IMR-90 (cell line): ENCODE measurements around the gene CFAP157. TPM values are rescaled to one million over a fixed set of nuclear protein-coding genes. Genes with fewer than 3 reads are reported as not detected.

Source experiments
- ATAC-seq: fragments of 200-7000 bp; cut with Tn5 transposase; 2 replicates; pipeline ENCODE4 v1.9.1; 2020; ENCODE audit warnings: low read depth, mild to moderate bottlenecking, moderate library complexity
- BruUV-seq: library from RNA; stranded (reverse); fragments of 400-500 nt; replicated peaks from 2 replicates; lab custom pipeline; 2021; lab: Mats Ljungman, UMichigan
- CTCF ChIA-PET: fragments of 300-600 bp; formaldehyde crosslinking; extraction: SDS; loops from one replicate; lab custom pipeline; 2021; ENCODE audit warnings: antibody characterized with exemption; lab: Yijun Ruan, JAX
- POLR2A ChIA-PET: fragments of 300-600 bp; sonication (Branson Sonifier 250); formaldehyde crosslinking; loops from one replicate; lab custom pipeline; 2022; ENCODE audit warnings: antibody characterized with exemption; ENCODE audit not compliant: unreplicated experiment; lab: Charles Lee
- DNase-seq: peaks from one replicate; pipeline ENCODE4 v3.0.0; 2013
- H2AFZ ChIP-seq: replicated peaks from 2 replicates; pipeline ENCODE3; 2013; ENCODE audit warnings: low read length, mild to moderate bottlenecking; ENCODE audit not compliant: poor library complexity
- H2AK5ac ChIP-seq: 2 replicates; pipeline ENCODE4 v1.6.1; 2013; ENCODE audit warnings: low read depth, low read length, inconsistent platforms
- H2AK9ac ChIP-seq: replicated peaks from 2 replicates; pipeline ENCODE3; 2013; ENCODE audit warnings: mild to moderate bottlenecking, low read depth, low read length, moderate library complexity; ENCODE audit not compliant: poor library complexity
- H2BK120ac ChIP-seq: 2 replicates; pipeline ENCODE4 v1.6.1; 2013; ENCODE audit warnings: low read depth, low read length, inconsistent platforms
- H2BK15ac ChIP-seq: 3 replicates; pipeline ENCODE4 v1.6.1; 2013; ENCODE audit warnings: low read depth, low read length, inconsistent platforms
- H2BK20ac ChIP-seq: 2 replicates; pipeline ENCODE4 v1.6.1; 2013; ENCODE audit warnings: low read depth, mild to moderate bottlenecking, inconsistent platforms, low read length, moderate library complexity
- H2BK5ac ChIP-seq: 2 replicates; pipeline ENCODE4 v1.6.1; 2013; ENCODE audit warnings: mild to moderate bottlenecking, low read depth, low read length, inconsistent platforms; ENCODE audit not compliant: poor library complexity, severe bottlenecking
- H3K14ac ChIP-seq: replicated peaks from 2 replicates; pipeline ENCODE4 v1.6.1; 2013; ENCODE audit warnings: low read depth, low read length, inconsistent platforms
- H3K18ac ChIP-seq: 2 replicates; pipeline ENCODE4 v1.6.1; 2013; ENCODE audit warnings: low read depth, low read length, control low read depth
- H3K23ac ChIP-seq: 2 replicates; pipeline ENCODE4 v1.6.1; 2013; ENCODE audit warnings: low read depth, low read length, inconsistent platforms
- H3K27ac ChIP-seq: 2 replicates; pipeline ENCODE4 v1.5.1; 2013; ENCODE audit warnings: mild to moderate bottlenecking, control low read depth, low read length; ENCODE audit not compliant: insufficient read depth
- H3K27me3 ChIP-seq: 2 replicates; pipeline ENCODE4 v1.6.1; 2013; ENCODE audit warnings: low read length; ENCODE audit not compliant: control insufficient read depth, insufficient read depth
- H3K36me3 ChIP-seq: 2 replicates; pipeline ENCODE4 v1.6.1; 2013; ENCODE audit warnings: low read length, mixed read lengths; ENCODE audit not compliant: control insufficient read depth, insufficient read depth
- H3K4ac ChIP-seq: 2 replicates; pipeline ENCODE4 v1.6.1; 2013; ENCODE audit warnings: low read depth, low read length, inconsistent platforms
- H3K4me1 ChIP-seq: 2 replicates; pipeline ENCODE4 v1.6.1; 2013; ENCODE audit warnings: low read length, mixed read lengths; ENCODE audit not compliant: control insufficient read depth, insufficient read depth
- H3K4me2 ChIP-seq: 2 replicates; pipeline ENCODE4 v1.6.1; 2013; ENCODE audit warnings: low read depth, mild to moderate bottlenecking, control low read depth, low read length, moderate library complexity
- H3K4me3 ChIP-seq: 2 replicates; pipeline ENCODE4 v1.5.1; 2013; ENCODE audit warnings: low read depth, mild to moderate bottlenecking, control low read depth, low read length, moderate library complexity; ENCODE audit not compliant: insufficient read depth
- H3K56ac ChIP-seq: 2 replicates; pipeline ENCODE4 v1.6.1; 2013; ENCODE audit warnings: low read length, inconsistent platforms; ENCODE audit not compliant: insufficient read depth; ENCODE audit errors: extremely low read depth
- H3K79me1 ChIP-seq, 2 experiments: 2 replicates each; pipeline ENCODE4 v1.6.1; 2013; ENCODE audit warnings: low read length in 2 of 2, inconsistent platforms in 1 of 2, low read depth in 1 of 2
- H3K9ac ChIP-seq: 2 replicates; pipeline ENCODE4 v1.6.1; 2013; ENCODE audit warnings: low read depth, low read length, control low read depth
- H3K9me1 ChIP-seq: 2 replicates; pipeline ENCODE4 v1.6.1; 2013; ENCODE audit warnings: low read length, inconsistent platforms; ENCODE audit not compliant: insufficient read depth
- H3K9me3 ChIP-seq: 2 replicates; pipeline ENCODE4 v1.6.1; 2013; ENCODE audit warnings: low read length; ENCODE audit not compliant: control insufficient read depth, insufficient read depth
- H4K20me1 ChIP-seq: 2 replicates; pipeline ENCODE4 v1.6.1; 2013; ENCODE audit warnings: low read length, inconsistent platforms; ENCODE audit not compliant: insufficient read depth
- H4K5ac ChIP-seq: 2 replicates; pipeline ENCODE4 v1.6.1; 2013; ENCODE audit warnings: mild to moderate bottlenecking, low read depth, low read length, control low read depth
- H4K8ac ChIP-seq, 2 experiments: 2 replicates each; pipeline ENCODE4 v1.6.1; 2013; ENCODE audit warnings: low read depth in 2 of 2, low read length in 2 of 2, control low read depth in 1 of 2, inconsistent platforms in 1 of 2
- H4K91ac ChIP-seq: 2 replicates; pipeline ENCODE4 v1.6.1; 2013; ENCODE audit warnings: low read depth, low read length, inconsistent platforms; ENCODE audit not compliant: insufficient read depth
- BHLHE40 ChIP-seq: fragments of 150-350 bp; IDR thresholded peaks from 2 replicates; pipeline ENCODE4 v1.6.1; 2016; ENCODE audit warnings: mild to moderate bottlenecking, low read depth, low read length
- CEBPB ChIP-seq: IDR thresholded peaks from 2 replicates; pipeline ENCODE4 v1.6.1; 2012; ENCODE audit warnings: low read depth, low read length, improper control_type of control experiment
- CHD1 ChIP-seq: IDR thresholded peaks from 2 replicates; pipeline ENCODE4 v1.6.1; 2012; ENCODE audit warnings: low read depth, low read length, improper control_type of control experiment
- CTCF ChIP-seq: conservative IDR thresholded peaks from 2 replicates; pipeline ENCODE4 v1.5.1; 2012; ENCODE audit warnings: mild to moderate bottlenecking, low read depth, low read length, improper control_type of control experiment
- ELK1 ChIP-seq: fragments of 150-350 bp; IDR thresholded peaks from 2 replicates; pipeline ENCODE4 v1.6.1; 2016; ENCODE audit warnings: low read depth, mild to moderate bottlenecking, low read length, moderate library complexity, borderline replicate concordance
- FOS ChIP-seq: fragments of 150-350 bp; IDR thresholded peaks from 2 replicates; pipeline ENCODE4 v1.6.1; 2016; ENCODE audit warnings: low read depth, low read length
- MAFK ChIP-seq: IDR thresholded peaks from 2 replicates; pipeline ENCODE4 v1.6.1; 2012; ENCODE audit warnings: low read depth, low read length, improper control_type of control experiment
- MAZ ChIP-seq: IDR thresholded peaks from 2 replicates; pipeline ENCODE4 v1.6.1; 2012; ENCODE audit warnings: low read depth, mild to moderate bottlenecking, low read length, improper control_type of control experiment, moderate library complexity, borderline replicate concordance
- MXI1 ChIP-seq: IDR thresholded peaks from 2 replicates; pipeline ENCODE4 v1.6.1; 2012; ENCODE audit warnings: low read depth, mild to moderate bottlenecking, low read length, moderate library complexity, borderline replicate concordance
- NFE2L2 ChIP-seq: fragments of 150-350 bp; IDR thresholded peaks from 2 replicates; pipeline ENCODE4 v1.6.1; 2016; ENCODE audit warnings: low read depth, mild to moderate bottlenecking, low read length
- POLR2A ChIP-seq: IDR thresholded peaks from 2 replicates; pipeline ENCODE4 v1.6.1; 2012; ENCODE audit warnings: mild to moderate bottlenecking, low read depth, low read length
- RAD21 ChIP-seq: IDR thresholded peaks from 2 replicates; pipeline ENCODE4 v1.6.1; 2012; ENCODE audit warnings: low read length, improper control_type of control experiment
- RCOR1 ChIP-seq: IDR thresholded peaks from 2 replicates; pipeline ENCODE4 v1.6.1; 2012; ENCODE audit warnings: mild to moderate bottlenecking, low read length, improper control_type of control experiment; ENCODE audit not compliant: insufficient replicate concordance
- RFX5 ChIP-seq: IDR thresholded peaks from 2 replicates; pipeline ENCODE4 v1.8.0; 2012; ENCODE audit warnings: low read depth, mild to moderate bottlenecking, low read length, moderate library complexity
- SMC3 ChIP-seq: fragments of 150-350 bp; IDR thresholded peaks from 2 replicates; pipeline ENCODE4 v1.6.1; 2016; ENCODE audit warnings: low read depth, mild to moderate bottlenecking, antibody characterized with exemption, low read length, moderate library complexity
- WGBS, 2 experiments: methylation state at CpG; one replicate each; pipeline versions ENCODE4 v1.1.5 to v1.1.7; 2013; ENCODE audit warnings: missing lambda C conversion rate in 2 of 2; ENCODE audit not compliant: insufficient read length in 1 of 2; ENCODE audit errors: extremely low coverage in 2 of 2; 5-methylcytosine and 5-hydroxymethylcytosine counted together
- dilution Hi-C: fragments of 300-500 bp; cut with HindIII; formaldehyde crosslinking; loops from one replicate; pipeline ENCODE4 v1.14.3; 2018; ENCODE audit warnings: low sequenced_read_pairs; ENCODE audit not compliant: unreplicated experiment
- in situ Hi-C: fragments of 300-500 bp; cut with MboI; formaldehyde crosslinking; loops from 3 replicates; pipeline ENCODE4 v1.14.3; 2019; ENCODE audit warnings: low sequenced_read_pairs, inconsistent platforms, mixed read lengths
- intact Hi-C: fragments of 100-400 bp; cut with micrococcal nuclease; formaldehyde crosslinking; loops from 2 replicates; pipeline ENCODE4 v1.10.0; 2022
- polyA plus RNA-seq, 3 experiments: library from polyadenylated mRNA; depleted of rRNA; stranded (reverse); fragments of >200 nt; gene quantifications; 2 replicates each; pipeline ENCODE4 v1.2.3, GENCODE V29; 2012; ENCODE audit warnings: low replicate concordance in 1 of 3
- total RNA-seq: library from RNA; depleted of rRNA; stranded (reverse); fragments of >200 nt; gene quantifications from 2 replicates; pipeline ENCODE4 v1.2.3, GENCODE V29; 2012
- TF ChIP-seq, protein P1 (sequence below): fragments of 150-350 bp; IDR thresholded peaks from 2 replicates; pipeline ENCODE4 v1.6.1; 2017; ENCODE audit warnings: mild to moderate bottlenecking, antibody characterized with exemption, low read length, low read depth

CFAP157 gene
- total and polyA plus RNA-seq, 2 of the 4 experiments (the other 2 are of a cell fraction): not detected

GRCh38 chr9:127728808-127729207 is 22.0 kb downstream of the CFAP157 start:
- Histone ChIP-seq H3K4me2 (no peak overlapping the region), H3K4me1 (no peaks in the 10 kb centered on the region), H2BK120ac (no peak overlapping the region), H3K9me3 (no peaks in the 10 kb centered on the region), H3K9me1 (no peaks in the 10 kb centered on the region), H3K9ac (no peak overlapping the region), H3K36me3 (peaks cover 5% of the 10 kb centered on the region; the same call in 1 of the 2 replicates), H3K27me3 (no peaks in the 10 kb centered on the region), H4K8ac (no peak overlapping the region), H3K14ac (no peak overlapping the region), H2BK15ac (no peak overlapping the region), H2AFZ (no peak overlapping the region), H3K79me1 (peaks cover 2 to 3% of the 10 kb centered on the region in 2 experiments; a peak in 1 of 4 replicates), H4K91ac (no peak overlapping the region), H4K5ac (no peak overlapping the region), H3K56ac (no peak overlapping the region), H2BK5ac (no peak overlapping the region), H2AK5ac (no peak overlapping the region), H2AK9ac (no peak overlapping the region), H4K20me1 (no peaks in the 10 kb centered on the region), H3K23ac (no peak overlapping the region), H3K18ac (no peak overlapping the region), H3K27ac (no peak overlapping the region), H3K4ac (no peak overlapping the region), H3K4me3 (no peak overlapping the region), H2BK20ac (no peak overlapping the region)
- POLR2A ChIA-PET: no interaction called here
- in situ Hi-C loops (no loop called here), dilution Hi-C loops (no loop called here), intact Hi-C loops (no loop called here)
- DNase-seq: no peak
- TF ChIP-seq RFX5: no peak
- no peak for TF ChIP-seq MXI1
- TF ChIP-seq MAFK: no peak
- TF ChIP-seq MAZ: no peak
- TF ChIP-seq ELK1: no peak
- TF ChIP-seq CEBPB: no peak
- no peak for TF ChIP-seq RAD21
- TF ChIP-seq, protein P1, sequence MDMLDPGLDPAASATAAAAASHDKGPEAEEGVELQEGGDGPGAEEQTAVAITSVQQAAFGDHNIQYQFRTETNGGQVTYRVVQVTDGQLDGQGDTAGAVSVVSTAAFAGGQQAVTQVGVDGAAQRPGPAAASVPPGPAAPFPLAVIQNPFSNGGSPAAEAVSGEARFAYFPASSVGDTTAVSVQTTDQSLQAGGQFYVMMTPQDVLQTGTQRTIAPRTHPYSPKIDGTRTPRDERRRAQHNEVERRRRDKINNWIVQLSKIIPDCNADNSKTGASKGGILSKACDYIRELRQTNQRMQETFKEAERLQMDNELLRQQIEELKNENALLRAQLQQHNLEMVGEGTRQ: no peak
- no peak for TF ChIP-seq SMC3
- no peak for TF ChIP-seq CHD1
- TF ChIP-seq POLR2A: no peak
- TF ChIP-seq CTCF: no peak
- no peak for TF ChIP-seq NFE2L2
- TF ChIP-seq FOS: no peak
- TF ChIP-seq BHLHE40: no peak
- TF ChIP-seq RCOR1: no peak
- WGBS, 2 experiments: no CpG with 5 or more reads among the region's 8 CpGs
- ATAC-seq: no peak
- no TSS peak for BruUV-seq
- CTCF ChIA-PET: no interaction called here
